Activated CD8-positive, alpha-beta memory T cell treated with anti-CD3 and anti-CD28 coated beads, Interleukin-2, amount 50 U/mL, for 4 hours (primary cell): ENCODE data around the gene TCTA.

Source experiments
- DNase-seq: peaks from one replicate; pipeline ENCODE4 v3.0.0-alpha.2; 2020

Gene TCTA

DNA sequence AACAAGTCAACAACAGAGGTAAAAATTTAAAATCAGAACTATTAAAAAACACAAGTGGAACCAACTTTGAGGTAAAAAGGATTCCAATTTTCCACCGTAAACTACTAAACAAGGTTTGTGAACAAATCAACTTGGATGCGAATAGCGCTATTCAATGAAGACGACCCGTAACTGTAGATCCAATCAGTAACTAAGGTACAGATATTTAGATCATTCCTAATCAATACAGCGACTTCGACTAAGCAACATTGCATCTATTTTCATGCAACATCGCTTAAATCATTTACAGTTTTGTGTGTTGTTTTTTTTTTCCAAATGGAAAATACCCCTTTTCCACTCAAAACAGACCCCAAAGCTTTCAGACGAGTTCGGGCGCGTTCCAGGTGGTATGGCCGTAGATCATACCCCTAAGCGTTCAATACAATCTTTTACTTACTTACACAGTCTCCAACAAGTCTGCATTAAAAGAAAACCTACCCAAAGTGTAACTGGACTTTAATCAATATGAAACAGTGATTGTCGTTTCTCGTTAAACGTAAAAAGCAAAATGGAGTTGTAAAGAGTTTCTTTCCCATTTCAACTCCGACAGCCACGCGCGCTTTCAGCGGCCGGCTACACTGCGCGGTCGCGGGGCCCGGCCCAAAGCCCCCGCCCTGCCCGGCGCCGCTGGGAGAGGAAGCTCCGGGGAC is 1.2 kb upstream of the TCTA start:
- no peak for DNase-seq

DNA sequence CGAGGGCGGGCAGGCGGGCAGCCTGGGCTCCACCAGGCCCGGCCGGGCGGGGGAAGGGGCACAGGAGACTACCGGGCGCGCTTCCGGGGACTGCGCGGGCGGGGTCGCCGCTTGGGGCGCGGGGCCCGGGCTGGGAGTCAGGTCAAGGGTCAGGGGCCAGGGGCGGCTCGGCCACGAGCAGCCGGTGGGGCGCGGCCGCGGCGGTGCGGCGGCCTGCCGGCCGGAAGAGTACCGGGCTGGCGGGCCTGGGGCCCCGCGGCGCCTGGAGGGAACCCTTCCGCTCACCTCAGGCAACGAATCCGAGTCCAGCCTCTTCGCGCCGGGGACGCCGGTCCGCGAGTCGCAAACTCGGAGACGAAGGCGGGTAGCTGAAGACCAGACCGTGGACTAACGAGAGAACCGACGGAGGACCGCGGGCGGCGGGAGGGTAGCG is 672 bp upstream of the TCTA start:
- DNase-seq: peak; percentile 52

DNA sequence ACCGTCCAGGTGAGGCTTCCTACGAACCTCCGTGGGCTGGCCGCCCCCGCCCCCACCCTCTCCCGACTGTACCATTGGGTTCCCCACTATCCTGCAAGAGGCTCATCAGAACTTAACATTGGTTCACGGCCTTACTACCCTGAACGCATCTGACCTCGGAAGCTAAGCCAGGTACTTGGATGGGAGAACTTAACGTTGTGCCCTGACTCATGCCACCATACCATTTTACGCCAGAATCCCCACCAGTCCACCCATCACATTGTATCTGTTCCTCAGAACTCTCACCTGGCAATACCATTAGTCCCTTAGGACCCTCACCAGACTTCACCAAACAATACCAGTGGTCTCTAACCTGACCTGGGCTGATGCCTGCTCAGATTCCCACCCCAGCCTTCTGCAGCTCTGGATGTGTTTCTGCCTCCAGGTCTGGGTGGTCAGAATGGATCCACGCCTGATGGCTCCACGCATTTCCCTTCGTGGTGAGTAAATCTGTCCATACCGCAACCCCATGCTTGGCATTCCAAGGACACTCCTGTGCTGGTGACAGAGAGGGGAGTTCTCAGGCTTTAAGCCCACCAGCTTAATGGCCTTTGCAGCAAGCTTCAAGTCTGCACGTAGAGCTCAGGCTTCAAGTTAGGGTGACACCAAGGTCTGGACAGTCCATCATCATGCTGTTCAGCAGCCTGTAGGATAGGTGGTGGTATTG is 562 bp downstream of the TCTA start:
- no peak for DNase-seq

DNA sequence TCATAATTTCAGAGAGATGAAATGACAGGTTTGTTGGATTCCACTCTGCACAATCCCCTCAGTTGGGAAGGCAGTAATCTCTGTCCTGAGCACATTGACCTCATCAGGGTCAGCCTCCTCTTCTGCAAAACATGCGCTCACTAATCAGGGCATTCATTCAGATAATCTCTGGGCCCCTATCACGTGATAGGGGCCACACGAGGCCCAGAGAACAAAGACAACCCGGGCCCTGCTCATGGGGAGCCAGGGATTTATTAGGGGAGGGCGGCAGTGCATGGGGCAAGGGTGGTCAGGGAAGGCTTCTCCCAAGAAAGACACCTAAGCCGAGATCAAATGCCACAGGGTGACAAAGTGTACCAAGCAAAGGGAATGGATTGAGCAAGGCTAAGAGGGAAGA is 1.1 kb downstream of the TCTA start:
- DNase-seq: no peak

DNA sequence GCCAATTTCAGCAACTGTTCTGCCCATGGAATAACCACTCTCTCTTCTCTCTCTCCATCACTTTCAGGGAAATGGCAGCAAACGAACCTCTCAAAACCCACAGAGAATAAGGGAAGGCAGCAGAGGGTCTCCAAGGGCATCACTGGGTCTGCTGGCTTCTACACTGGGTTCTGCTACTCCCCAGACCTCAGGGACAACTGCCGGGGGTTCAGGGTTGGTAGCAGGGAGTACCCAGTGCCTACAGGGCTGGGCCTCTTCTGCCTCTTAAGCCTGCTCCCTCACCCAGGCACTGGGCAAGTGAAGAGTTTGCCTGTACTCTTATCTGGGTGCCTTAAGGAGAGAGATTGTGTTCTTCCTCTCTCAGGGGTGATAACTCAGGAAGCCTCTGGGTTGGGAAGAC is 2.5 kb downstream of the TCTA start:
- no peak for DNase-seq

DNA sequence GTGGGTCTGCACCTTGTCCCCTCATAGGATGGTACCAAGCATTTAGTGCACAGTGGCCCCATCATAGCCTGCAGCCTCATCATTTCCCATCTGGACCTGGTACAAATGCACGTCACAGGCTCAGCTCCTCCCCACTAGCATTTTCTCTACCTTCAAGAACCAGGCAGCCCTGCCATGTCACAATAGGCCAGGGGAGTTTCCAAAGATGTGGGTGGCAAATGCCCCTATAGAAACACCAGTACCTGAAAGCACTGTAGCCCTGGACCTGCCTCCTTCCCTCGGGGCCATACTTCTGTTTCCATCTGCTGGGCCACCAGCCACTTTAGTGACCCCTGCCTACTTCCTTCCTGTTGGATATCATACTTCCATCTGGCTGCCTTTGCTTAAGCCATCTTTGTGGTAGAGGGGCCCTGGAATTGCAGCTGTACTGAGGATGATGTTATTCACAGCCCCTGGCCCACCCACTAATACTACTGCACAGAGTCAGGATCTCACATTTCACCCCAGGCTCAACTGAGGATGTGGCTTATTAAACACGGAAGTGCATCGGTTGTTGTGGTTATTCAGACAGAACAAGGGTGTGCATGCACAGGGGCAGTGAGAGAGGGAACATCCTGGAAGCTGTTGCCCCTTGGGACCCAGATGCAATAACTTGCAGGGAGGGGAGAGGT is 3.8 kb downstream of the TCTA start:
- peak; percentile 59 for DNase-seq

DNA sequence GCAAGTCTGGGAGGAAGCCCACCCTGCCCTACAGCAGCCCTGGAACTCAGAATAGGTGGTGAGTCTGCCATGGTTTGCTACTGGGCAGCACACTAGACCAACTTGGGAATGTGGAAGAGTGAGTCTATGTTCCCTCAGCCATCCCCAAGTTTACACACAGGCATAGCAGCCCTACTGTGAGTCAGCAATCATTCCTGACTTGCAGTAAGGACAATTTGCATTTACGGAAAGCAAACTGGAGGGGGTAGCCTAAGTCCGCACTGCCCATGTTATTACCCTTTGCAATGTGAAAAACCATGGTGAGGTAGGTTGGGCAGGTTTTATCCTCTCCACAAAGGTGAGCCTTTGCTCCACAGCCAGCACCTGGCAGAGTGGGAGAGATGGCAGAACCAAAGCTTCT is 4.6 kb downstream of the TCTA start:
- DNase-seq: no peak

DNA sequence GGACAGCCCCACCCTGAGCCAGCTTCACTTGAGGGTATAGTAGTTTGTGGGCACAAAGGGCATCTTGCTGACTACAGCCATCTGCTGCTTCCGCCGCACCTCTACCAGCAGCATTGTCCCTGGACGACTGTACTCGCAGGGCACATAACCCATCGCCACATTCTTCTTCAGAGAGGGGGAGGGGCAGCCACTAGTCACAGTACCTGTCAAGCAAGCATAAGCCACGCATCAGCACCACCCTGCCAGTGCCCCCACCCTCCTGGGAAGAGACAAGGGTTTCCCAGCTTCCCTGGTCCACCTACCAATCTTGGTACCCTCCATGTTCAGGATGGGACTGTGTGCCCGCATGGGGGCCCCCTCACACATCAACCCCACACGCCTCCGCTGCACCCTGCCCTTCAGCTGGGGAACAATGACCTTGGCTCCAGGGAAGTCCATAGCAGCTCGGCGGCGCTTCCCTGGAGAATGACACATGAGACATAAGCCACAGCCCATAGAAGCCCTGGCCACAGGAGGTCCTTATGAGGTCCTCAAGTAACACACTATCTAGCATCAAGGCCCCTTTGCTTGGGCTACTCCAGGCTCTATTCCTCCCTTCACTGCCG is 5.4 kb downstream of the TCTA start:
- DNase-seq: no peak

DNA sequence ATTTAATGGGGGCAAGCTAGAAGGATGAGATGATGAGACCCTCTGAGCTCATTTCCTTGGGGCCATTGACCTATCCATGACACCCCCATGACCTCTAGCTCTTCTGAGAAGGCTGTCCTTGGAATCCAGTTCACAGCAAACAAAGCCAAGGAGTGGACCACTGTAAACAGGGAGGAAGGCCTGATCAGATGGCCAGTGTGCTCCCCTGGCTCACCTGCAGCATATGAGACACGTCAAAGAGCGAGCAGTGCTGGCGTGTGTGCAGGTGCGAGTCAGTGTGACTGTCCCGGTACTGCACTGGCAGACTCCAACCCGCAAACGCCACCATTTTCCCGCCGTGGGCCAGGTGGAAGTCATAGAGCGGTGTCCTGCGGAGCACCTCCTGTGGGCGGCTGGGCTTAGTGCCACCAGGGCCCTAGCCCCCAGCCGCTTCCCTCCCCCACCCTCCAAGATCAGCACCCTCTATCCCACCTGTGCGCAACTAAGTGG is 9.7 kb downstream of the TCTA start:
- DNase-seq: no peak

DNA sequence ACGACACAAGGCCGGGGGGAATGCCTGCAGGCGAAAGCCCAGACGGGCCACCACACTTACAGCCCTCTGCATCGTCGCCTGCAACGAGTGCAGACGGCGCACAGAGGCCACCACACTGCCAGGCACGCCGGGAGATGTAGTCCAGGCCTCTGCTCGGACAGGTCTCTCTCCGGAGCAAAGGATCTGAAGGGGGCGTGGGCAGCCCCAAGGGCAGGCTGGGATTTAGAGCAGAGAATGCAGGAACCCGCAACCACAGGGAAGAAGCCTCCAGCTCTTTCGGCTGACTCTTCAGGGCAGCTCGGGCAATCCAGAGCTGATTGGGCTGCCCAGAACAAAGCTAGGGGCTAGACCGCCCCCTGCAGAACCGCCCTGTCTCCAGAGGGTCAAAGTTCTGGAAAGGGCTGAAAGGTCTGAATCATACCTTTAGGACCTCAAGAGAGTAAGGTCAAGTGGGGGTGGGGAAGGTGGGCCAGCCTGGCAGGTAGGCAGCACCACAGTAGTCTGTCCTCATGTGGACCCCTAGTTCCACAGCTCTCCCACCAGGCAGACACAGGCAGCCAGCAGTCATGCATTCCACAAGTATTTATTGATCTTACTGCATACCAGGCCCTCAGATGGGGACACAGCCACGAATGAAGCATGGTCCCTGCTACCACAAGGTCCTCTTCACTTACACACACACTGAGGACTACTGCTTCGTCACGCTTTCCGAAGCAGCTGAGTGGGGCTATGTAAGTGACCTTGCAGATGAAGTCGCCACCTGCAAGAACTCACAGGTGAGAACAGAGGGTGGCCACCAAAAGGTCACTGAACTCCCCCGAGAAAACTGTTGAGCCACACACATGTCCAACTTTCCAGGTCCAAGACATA is 10.4 kb downstream of the TCTA start, which contains the start of gene AMT:
TSS of gene AMT (minus strand) at position 95 of the 870 bp plus-strand sequence. CDS start at position 72, 23 bp downstream.
- no peak for DNase-seq

DNA sequence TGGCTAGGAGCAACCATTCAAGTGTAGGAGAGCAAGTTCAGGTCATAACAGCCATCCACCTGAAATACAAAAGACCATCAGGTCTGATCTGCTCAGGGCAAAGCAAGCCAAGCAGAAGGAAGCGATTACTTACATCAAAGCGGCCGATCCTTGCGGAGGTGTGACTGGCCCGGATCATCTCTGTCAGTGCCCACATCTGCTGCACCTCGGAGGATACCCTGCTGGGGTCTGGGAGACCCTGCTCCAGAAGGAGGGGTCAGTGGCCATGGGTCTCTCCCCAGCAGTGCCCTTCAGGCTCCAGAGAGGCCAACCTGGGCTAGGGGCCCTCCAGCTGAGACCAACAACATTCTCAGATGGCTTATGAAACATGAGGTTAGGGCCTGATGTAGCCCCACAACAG is 12.6 kb downstream of the TCTA start:
- no peak for DNase-seq

DNA sequence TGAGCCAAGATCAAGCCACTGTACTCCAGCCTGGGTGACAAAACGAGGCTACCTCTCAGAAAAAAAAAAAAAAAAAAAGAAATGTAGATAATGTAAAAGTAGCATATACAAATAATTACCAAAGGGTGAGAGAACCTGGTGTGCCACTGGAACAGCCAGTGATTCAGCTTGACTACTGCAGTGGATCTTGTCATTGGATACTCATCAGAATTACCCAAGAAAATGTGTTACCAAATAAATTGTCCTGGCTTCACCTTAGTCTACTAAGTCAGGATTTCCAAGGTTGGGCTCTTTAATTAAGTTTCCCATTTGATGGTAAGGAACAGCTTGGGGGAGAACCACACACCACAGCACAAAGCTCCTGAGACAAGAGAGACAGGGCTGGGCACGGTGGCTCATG is 15.4 kb downstream of the TCTA start:
- no peak for DNase-seq

DNA sequence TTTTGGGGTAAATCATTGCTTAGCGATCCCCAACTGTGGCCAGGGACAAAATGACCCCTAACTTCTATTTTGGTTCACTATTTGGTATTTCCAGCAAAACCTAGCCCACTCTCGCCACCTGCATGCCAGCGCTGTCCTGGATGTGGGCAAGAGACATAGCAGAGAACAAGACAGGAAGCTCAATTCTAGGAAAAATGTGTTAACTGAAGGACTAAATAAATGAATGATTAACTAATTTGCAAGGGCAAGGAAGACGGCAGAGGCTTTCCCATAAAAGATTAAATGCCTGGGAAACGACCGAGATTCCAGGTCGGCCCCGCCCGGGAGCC is 16.5 kb downstream of the TCTA start:
- DNase-seq: no peak

DNA sequence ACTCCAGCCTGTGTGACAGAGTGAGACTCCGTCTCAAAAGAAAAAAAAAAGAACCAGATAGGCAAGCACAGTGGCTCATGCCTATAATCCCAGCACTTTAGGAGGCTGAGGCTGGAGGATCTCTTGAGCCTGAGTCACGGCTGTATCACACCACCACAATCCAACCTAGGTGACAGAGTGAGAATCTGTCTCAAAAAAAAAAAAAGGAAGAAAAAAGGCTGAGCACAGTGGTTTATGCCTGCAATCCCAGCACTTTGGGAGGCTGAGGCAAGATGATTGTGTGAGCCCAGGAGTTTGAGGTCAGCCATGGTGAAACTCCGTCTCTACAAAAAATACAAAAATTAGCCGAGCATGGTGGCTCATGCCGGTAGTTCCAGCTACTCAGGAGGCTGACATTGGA is 22.5 kb downstream of the TCTA start:
- DNase-seq: no peak

DNA sequence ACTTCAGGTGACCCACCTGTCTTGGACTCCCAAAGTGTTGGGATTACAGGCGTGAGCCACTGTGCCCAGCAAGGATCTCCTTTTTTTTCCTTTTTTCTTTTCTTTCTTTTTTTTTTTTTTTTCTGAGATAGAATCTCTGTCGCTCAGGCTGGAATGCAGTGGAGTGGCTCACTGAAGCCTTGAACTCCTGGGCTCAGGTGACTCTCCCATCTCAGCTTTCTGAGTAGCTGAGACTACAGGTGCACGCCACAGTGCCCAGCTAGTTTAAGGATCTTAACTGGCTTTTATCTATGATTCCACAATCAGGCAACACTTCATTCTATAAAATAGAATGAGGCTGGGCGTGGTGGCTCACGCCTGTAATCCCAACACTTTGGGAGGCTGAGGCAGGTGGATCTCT is 33.2 kb downstream of the TCTA start:
- no peak for DNase-seq

DNA sequence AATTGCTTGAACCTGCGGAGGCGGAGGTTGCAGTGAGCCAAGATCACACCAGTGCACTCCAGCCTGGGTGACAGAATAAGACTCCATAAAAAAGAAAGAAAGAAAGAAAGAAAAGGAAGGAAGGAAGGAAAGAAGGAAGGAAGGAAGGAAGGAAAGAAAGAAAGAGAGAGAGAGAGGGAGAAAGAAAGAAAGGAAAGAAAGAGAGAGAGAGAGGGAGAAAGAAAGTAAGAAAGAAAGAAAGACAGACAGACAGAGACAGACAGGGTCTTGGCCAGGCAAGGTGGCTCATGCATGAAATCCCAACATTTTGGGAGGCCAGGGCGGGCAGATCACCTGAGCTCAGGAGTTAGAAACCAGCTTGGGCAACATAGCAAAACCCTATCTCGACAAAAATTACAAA is 41.4 kb downstream of the TCTA start:
- no peak for DNase-seq

DNA sequence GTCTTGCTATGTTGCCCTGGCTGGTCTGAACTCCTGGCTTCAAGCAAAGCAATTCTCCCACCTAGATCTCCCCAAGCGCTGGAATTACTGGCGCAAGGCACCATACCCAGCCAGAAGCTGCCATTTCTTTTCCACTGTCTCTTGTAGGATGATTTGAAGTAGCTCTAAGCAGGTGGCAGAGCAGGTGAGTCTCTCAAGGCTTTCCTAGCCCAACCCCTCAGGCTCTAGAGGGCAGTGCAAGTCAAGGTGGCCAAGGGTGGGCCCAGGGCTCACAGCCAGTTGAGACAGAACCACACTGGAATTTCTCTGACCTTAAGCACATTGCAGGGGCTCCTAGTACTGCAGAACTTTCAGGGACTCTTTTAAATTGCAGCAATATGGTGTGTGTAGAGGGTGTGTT is 42.2 kb downstream of the TCTA start:
- DNase-seq: no peak

DNA sequence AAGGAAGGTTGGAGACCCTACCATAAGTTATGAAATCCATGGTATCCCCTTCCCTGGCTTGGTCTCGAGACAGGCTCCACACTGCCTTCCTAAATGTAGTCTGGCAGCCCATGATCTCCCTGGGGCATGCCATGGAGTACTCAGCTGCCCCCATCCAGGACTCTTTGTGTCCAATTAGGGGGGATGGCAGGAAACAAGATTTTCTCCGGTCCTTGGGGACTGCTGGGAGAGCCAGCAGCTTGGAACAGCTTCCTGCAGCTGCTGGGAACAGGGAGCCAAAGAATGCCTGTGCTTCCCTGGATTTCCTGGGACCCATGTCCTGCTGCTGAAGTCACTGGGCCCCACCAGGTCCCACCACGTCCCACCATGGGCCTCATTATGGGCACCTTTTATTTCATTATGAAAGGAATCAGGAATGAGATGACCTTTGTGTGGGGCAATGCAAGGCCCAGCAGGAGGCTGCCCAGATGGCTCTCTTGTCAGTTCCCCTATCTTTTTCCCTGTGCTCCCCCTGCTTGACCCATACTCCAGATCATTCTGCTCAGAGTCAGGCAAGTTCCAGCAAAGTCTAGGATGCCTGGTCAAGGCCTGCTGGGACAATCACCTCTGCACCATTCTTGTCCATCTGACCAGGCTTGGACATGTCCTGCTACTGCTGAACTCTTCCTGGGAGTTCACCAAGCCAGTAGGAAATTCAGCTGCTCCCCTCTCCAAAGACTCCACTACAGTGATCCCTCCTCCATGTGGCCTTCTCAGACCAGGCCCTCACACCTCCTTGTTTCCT is 42.9 kb downstream of the TCTA start:
- DNase-seq: no peak

DNA sequence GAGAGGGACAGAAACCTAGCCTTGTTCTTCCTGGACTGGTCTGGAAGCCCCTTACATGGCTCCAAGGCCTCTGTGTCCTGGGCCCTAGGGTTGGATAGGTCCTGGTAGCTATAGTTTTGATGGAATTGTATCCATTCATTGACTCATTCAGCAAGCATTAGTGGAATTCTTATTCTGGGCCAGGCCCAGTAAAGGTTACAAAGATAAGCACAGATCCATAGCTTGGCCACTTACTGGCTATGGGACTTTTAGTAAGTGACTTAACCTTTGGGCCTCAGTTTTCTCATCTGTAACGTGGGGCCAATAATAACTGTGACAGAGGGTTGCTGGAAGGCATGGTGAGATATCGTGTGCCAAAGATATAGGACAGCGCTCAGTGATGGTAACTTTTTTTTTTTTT is 44.2 kb downstream of the TCTA start:
- DNase-seq: no peak

DNA sequence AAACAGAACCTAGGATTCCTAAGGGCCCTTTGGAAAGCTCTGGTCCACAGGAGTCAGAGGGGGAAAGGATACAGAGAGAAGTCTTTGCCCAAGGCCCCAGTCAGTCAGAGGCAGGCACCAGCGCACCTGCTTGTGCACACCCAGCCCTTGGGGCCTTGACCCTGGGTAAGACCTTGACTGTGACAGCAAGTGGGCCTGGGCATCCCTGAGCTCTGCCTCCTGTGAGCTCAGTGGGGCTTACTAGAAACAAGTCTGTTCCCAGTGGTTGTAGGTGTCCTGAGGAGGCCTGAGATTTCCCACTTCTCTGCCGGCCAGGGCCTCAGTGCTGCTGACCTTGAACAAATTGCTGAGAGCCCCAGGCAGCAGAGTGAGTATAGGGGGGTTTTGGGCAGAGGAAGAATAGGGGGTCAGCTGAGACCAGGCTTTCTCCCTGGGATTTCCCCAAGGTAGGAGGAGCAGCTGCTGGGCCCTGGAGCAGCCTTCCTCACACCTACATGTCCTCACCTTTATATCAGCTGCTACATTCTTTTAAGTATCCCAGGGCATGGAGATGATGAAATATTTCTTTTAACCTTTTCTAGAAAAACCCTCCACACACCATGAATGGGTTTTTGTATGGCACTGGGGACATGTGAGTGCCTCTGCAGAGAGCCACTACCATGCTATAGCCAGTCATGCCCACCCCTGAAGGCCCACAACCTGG is 48.1 kb downstream of the TCTA start:
- no peak for DNase-seq

DNA sequence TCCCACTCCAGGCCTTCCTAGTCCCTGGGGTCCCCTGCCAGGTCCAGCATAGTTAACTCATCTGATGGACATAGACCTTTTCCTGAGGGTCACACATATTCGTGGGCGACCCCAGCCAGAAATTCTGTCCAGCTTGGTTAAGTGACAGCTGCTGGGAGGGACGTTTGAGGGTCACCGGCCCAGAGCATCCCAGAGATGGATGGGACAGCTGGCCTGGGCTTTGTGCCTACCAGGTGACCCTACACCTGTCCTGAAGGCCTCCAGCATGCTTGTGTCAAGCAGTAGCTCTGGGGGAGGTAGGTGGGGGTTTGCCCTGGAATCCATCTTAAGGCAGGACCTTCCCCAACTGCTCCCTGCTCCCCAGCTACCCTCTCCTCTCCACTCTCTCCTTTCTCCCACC is 48.7 kb downstream of the TCTA start:
- no peak for DNase-seq
